HK-2 (cell line): ENCODE measurements around the gene DAB1.

Source experiments
- DNase-seq: peaks from one replicate; pipeline ENCODE4 v3.0.0-alpha.2; 2018; ENCODE audit not compliant: unreplicated experiment

Gene DAB1

GRCh38 chr1:57079454-57080157, 344.3 kb downstream of the DAB1 start:
- no peak for DNase-seq

- no peak for DNase-seq
Measured at GRCh38 chr1:57072401-57073110, 351.3 kb downstream of the DAB1 start.

GRCh38 chr1:57067863-57068262, 356.0 kb downstream of the DAB1 start:
- no peak for DNase-seq

GRCh38 chr1:57066980-57067610, 356.8 kb downstream of the DAB1 start:
- DNase-seq = no peak

GRCh38 chr1:57065442-57065841, 358.4 kb downstream of the DAB1 start:
- DNase-seq = no peak

- no peak for DNase-seq
Measured at GRCh38 chr1:57064379-57065140, 359.3 kb downstream of the DAB1 start.

GRCh38 chr1:57063406-57064125, 360.3 kb downstream of the DAB1 start:
- DNase-seq = no peak

GRCh38 chr1:57061369-57061768, 362.5 kb downstream of the DAB1 start:
- DNase-seq = no peak

- no peak for DNase-seq
Measured at GRCh38 chr1:57060451-57060850, 363.4 kb downstream of the DAB1 start.

GRCh38 chr1:57058652-57059501, 365.0 kb downstream of the DAB1 start:
- no peak for DNase-seq

GRCh38 chr1:57048856-57049255, 375.0 kb downstream of the DAB1 start:
- no peak for DNase-seq

GRCh38 chr1:57046462-57046861, 377.4 kb downstream of the DAB1 start:
- no peak for DNase-seq

- DNase-seq = no peak
Measured at GRCh38 chr1:57041901-57042300, 382.0 kb downstream of the DAB1 start.

- DNase-seq = no peak
Measured at GRCh38 chr1:57040811-57041210, 383.0 kb downstream of the DAB1 start.

- DNase-seq = no peak
Measured at GRCh38 chr1:57036641-57037579, 386.9 kb downstream of the DAB1 start.

- DNase-seq = no peak
Measured at GRCh38 chr1:57034713-57035112, 389.1 kb downstream of the DAB1 start.

- no peak for DNase-seq
Measured at GRCh38 chr1:57033222-57034001, 390.4 kb downstream of the DAB1 start.

GRCh38 chr1:57026624-57027354, 397.1 kb downstream of the DAB1 start:
- no peak for DNase-seq
